ENCODE results near the gene ADCY6. TPM values are rescaled to one million over a fixed set of nuclear protein-coding genes. Genes with fewer than 3 reads are reported as not detected.

Gene ADCY6
- total and polyA plus RNA-seq, 4 donors: 4.3 to 30.5 (median 10.5) TPM

GRCh38 chr12:48794870-48795269 lies 6.0 kb upstream of the ADCY6 start:
- no peak for TF ChIP-seq JUND (IDR thresholded peaks at IDR 0.05)
- no peak for TF ChIP-seq EGR1 (IDR thresholded peaks at IDR 0.05; ENCODE audit: low read depth in 2 of 2)
- no peak for TF ChIP-seq YY1 (IDR thresholded peaks at IDR 0.05)
- no peak for TF ChIP-seq GABPA (IDR thresholded peaks at IDR 0.05 in 1 of 2, conservative IDR thresholded peaks at IDR 0.05 in 1 of 2)
- no peak for TF ChIP-seq FOXA1 (IDR thresholded peaks at IDR 0.05)
- no peak for TF ChIP-seq MAX (IDR thresholded peaks at IDR 0.05)
- TF ChIP-seq HNF4G (IDR thresholded peaks at IDR 0.05): no peak
- TF ChIP-seq SP1 (IDR thresholded peaks at IDR 0.05): no peak
- no peak for TF ChIP-seq CTCF (IDR thresholded peaks at IDR 0.05; ENCODE audit: low read depth, low read length, missing input control)
- TF ChIP-seq HNF4A (conservative IDR thresholded peaks at IDR 0.05): no peak
- no peak for TF ChIP-seq RXRA (IDR thresholded peaks at IDR 0.05)
- no peak for TF ChIP-seq ATF3 (IDR thresholded peaks at IDR 0.05)
- TF ChIP-seq FOXA2 (IDR thresholded peaks at IDR 0.05): no peak
- no peak for TF ChIP-seq TAF1 (conservative IDR thresholded peaks at IDR 0.05)
- TF ChIP-seq REST (IDR thresholded peaks at IDR 0.05): no peak
- TF ChIP-seq RAD21 (IDR thresholded peaks at IDR 0.05): no peak
- TF ChIP-seq ZBTB33 (IDR thresholded peaks at IDR 0.05): no peak
- no peak for TF ChIP-seq NR2F2 (IDR thresholded peaks at IDR 0.05)
- no peaks in the 10 kb centered on the region for H3K9me3 ChIP-seq (ENCODE audit: control insufficient read depth in 4 of 4, low read length in 3 of 4)
- no peak for DNase-seq (ENCODE audit: low spot score)
- no peak overlapping the region for H3K9ac ChIP-seq (ENCODE audit: low read depth in 1 of 2, low read length in 2 of 2)
- H3K36me3 ChIP-seq (ENCODE audit: control insufficient read depth in 4 of 4, insufficient read depth in 3 of 4, low read depth in 1 of 4, low read length in 3 of 4): no peaks in the 10 kb centered on the region
- no peak overlapping the region for H3K4me3 ChIP-seq (ENCODE audit: low read depth in 1 of 3, low read length in 3 of 3)
- peaks cover 2 to 16% (median 3%) of the 10 kb centered on the region in 4 donors for H3K4me1 ChIP-seq (ENCODE audit: control insufficient read depth in 4 of 4, insufficient read depth in 4 of 4, low read length in 3 of 4)
- WGBS: 89% methylated on average over 3 of the region's 3 CpGs
- no peaks in the 10 kb centered on the region for H3K27me3 ChIP-seq (ENCODE audit: control insufficient read depth in 4 of 4, insufficient read depth in 4 of 4, low read length in 3 of 4)
- no peak overlapping the region for H3K27ac ChIP-seq (ENCODE audit: low read depth in 1 of 2, low read length in 2 of 2)

All from liver (tissue), 9 donors.